VCaP (cell line): ENCODE measurements around the gene RNF5.
A peak's percentile ranks its signal among the peaks of the same experiment; 100 is the strongest.

Source experiments
- H3K27ac ChIP-seq: fragments of 450-650 bp; 2 replicates; pipeline ENCODE4 v1.5.1; 2017
- TF ChIP-seq, protein P1 (sequence below): fragments of 450-650 bp; conservative IDR thresholded peaks from 2 replicates; pipeline ENCODE4 v1.5.1; 2017; ENCODE audit warnings: mild to moderate bottlenecking, moderate library complexity

The RNF5 gene

DNA sequence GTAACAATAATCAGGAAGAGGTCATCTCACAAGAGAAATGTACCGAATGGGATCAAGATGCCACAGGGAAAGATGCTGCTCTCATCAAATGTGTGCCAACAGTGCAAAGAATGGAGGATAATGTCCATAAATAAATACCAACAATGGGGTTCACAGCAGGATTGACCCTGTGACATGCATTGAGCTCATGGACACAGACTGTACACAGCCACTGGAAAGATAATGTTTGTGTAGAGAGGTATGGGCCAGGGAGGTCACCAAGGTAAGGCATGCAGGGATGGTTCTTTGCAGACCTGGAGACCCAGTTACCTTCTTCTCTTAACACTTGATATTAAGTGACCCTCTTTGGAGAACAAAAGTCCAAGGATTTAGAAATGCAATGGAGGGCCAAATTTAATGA is 3.8 kb upstream of the RNF5 start:
- H3K27ac ChIP-seq, result no peak overlapping the region
- TF ChIP-seq, protein P1, sequence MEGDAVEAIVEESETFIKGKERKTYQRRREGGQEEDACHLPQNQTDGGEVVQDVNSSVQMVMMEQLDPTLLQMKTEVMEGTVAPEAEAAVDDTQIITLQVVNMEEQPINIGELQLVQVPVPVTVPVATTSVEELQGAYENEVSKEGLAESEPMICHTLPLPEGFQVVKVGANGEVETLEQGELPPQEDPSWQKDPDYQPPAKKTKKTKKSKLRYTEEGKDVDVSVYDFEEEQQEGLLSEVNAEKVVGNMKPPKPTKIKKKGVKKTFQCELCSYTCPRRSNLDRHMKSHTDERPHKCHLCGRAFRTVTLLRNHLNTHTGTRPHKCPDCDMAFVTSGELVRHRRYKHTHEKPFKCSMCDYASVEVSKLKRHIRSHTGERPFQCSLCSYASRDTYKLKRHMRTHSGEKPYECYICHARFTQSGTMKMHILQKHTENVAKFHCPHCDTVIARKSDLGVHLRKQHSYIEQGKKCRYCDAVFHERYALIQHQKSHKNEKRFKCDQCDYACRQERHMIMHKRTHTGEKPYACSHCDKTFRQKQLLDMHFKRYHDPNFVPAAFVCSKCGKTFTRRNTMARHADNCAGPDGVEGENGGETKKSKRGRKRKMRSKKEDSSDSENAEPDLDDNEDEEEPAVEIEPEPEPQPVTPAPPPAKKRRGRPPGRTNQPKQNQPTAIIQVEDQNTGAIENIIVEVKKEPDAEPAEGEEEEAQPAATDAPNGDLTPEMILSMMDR, result no peak

DNA sequence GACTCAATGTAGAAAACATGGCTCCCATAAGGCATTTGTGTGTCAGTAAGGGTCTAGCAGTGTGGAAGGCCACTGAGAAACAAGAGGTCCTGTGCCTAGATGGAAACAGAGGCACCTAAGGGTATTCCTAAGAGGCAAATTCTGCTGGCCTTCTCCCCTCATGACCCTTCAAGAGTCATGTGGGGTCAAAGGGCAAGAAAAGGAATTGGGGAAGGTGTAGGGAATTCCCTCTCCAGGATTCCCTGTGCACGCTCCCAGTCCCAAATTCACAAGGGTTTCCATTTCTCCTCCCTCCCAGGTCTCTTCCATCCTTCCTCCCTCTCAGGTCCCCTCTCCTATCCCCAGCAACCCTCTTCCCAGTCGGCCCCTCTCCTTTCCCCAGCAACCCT is 2.9 kb upstream of the RNF5 start:
- TF ChIP-seq, protein P1, result no peak
- peak overlapping the region; percentile 92; the same call in 1 of the 2 replicates for H3K27ac ChIP-seq

DNA sequence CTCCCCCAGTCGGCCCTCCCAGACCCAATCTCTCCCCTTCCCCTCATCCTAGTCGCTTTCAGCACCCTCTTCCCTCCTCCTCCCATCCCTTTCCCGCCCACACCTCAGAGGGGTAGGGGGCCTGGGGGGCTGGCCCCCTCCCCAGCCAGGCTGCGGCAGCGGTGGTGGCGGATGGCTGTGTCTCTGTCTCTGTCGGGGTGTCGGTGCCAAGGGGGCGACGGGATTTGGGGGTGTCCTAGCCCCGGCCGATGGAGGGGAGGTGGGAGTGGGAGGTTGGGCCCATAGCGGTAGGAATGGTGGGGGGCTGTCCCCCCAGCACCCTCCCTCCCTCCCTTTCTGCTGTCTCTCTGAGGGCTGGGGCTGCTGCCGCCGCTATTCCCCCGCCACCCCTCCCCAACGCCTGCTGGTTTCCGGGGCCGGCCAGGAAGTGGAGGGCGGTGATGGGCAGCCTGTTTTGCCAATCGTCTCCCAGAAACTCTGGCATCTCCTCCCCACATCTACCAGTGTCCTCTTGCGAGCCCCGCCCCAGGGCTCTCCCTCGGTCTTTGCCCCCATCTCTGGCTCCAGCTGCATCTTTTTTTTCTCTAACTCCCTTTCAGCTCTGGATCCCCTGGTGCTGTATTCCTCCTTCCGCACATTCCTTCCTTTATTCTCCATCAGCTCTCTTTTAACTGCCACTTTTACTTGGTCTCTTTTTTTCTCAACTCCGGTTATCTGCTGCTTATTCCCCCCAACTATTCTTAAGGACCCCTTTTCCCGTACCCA is 2.3 kb upstream of the RNF5 start, which contains the start of gene AGPAT1:
Gene AGPAT1, minus strand, starts transcription at position 374 of the 765 bp plus-strand sequence. CDS start 4,588 bp downstream, outside the sequence.
- peak within 1 kb of the TSS; percentile 92 for H3K27ac ChIP-seq
- TF ChIP-seq, protein P1, result no peak

DNA sequence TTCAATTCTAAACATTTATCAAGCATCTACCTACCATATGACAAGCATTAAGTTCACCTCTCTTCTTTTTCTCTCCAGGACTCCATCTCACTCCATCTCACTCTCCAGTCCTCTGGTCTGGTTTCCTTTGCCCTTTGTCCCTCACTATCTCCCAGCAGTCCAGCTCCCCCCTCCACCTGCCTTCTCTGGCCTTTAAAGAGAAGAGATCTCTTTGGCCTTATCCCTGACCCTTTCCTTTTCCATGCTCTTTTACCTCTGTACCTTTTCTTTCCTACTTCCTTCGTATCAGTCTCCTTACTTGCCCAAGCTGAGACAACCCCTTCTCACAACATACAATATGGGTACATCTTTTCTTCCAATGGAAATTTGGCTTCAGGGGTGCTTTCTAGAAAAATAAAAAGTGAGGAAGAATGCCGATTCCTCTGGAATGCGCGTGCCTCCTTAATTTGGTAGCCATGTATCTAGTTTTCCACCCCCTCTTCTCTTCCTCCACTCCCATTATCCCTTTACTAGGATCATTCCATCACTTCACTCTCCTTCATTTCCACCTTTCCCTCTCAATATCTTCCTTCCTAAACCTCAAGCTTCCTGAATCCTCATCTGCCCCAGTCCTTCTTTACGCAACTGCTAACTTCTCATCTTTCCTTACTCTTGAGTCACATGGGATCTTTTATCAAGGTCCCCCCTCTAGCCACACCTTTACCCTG is 1.6 kb upstream of the RNF5 start:
- TF ChIP-seq, protein P1, result no peak

DNA sequence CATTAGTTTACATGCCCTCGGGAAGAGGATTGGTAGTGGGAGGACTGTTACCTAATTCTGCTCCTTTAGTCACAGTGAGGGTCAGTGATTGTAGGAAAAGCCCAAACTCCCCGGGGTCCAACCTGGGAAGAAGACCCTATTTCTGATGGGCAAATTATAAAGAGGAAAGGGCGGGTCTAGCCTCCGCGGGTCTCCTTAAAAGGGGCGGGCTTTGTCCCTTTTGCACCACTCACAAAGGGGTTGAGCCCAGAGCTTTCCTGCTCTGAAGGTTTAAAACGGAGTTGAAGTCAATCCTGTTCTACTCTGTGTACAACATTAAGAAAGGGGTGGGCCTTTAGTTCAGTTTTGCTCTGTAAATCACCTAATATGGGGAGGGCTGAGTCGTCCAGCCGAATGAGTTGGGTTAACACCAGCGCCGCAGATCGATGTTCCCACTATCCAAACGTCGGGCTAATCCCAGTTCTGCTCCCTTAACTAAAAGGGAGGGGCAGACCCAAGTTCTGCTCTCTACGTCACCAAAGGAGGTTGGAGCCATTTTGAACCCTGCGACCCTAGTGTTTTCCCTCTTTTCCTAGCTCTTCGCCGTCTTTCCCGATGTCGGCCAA is 920 bp upstream of the RNF5 start:
- peak overlapping the region; percentile 92 for H3K27ac ChIP-seq
- TF ChIP-seq, protein P1, result no peak

More for the DNA sequence above, 1.6 kb upstream of the RNF5 start:
- H3K27ac ChIP-seq, result peak overlapping the region; percentile 92

DNA sequence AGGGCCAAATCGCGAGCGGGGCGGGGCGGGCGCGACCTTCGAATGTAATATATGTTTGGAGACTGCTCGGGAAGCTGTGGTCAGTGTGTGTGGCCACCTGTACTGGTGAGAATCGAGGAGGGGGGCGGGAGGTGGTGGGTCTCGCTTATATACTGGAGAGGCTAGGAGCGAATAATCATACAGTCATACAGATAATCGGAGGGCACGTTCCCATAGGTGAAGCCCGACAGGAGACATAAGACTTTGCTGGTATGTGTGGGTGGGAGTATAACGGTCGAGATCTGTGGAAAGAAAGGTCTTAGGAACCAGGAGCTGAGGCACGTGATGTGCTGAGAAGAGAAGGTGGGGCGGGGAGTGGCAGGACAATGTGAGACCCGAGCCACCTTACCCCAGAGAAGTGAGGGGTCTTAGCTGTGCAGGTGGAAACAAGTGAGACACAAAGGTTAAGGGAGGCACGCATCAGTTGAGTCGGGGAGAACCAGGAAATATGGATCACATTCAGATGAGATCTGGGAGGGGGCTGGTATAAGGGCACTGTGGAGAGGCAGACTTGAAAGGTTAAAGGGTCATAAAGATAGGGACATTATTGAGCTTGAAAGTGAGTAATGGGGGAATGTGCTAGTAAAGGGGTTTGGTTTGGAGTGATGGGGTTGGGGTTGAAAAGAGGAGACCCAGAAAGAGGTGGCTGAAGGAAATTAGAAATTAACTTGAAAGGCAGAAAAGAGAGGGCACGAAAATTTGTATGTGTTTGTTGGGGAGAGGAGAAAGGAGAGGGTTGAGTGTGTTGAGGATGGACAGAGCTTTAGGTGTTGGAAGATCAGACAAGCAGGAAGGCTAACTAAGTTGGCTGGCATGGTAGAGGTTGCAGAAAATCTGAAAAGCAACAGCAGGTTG is 589 bp downstream of the RNF5 start:
- TF ChIP-seq, protein P1, result no peak
- peak overlapping the region; percentile 92 for H3K27ac ChIP-seq
